Fibroblast of pulmonary artery (primary cell): ENCODE results near the gene GLYATL1.

Experiments
- DNase-seq: peaks from one replicate; pipeline ENCODE4 v3.0.0-alpha.2; 2010; ENCODE audit warnings: low read depth
- H3K4me3 ChIP-seq: replicated peaks from 2 replicates; pipeline ENCODE4 v1.5.1; 2011; ENCODE audit warnings: low read depth, mild to moderate bottlenecking, control low read depth, low read length, moderate library complexity
- TF ChIP-seq, protein P1 (sequence below): IDR thresholded peaks from 2 replicates; pipeline ENCODE4 v1.5.1; 2011; ENCODE audit warnings: mild to moderate bottlenecking, control low read depth, low read length, inconsistent platforms; ENCODE audit errors: missing control alignments

The GLYATL1 gene

DNA sequence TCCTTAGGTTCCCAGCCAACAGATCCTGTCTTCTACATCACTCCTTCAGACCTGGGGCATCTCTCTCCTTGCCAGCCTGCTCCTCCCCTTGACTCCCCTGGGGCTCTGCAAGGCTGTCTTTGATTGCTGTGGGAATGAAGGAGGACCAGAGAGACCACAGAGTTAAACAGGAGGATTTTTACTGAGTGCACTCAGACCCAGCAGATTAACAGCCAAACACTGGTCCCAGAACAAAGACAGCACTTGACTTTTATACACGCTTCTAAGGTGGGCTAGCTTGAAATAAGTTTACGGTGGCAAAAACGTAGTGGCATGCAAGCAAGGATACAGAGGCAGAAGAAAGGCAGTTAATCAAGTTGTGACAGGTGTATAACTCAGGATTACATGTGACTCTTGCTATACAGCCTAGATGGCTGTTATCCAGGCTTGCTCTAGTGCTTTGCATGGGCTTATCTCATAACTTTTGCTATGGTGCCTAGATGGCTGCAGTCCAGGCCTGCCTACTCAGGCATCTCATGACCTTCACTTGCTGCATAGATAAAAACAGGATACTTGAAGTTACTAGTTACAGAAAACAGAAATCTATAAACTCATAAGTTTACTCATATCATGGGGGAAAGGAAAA, 22.0 kb upstream of the GLYATL1 start:
- H3K4me3 ChIP-seq = no peak overlapping the region
- TF ChIP-seq, protein P1, sequence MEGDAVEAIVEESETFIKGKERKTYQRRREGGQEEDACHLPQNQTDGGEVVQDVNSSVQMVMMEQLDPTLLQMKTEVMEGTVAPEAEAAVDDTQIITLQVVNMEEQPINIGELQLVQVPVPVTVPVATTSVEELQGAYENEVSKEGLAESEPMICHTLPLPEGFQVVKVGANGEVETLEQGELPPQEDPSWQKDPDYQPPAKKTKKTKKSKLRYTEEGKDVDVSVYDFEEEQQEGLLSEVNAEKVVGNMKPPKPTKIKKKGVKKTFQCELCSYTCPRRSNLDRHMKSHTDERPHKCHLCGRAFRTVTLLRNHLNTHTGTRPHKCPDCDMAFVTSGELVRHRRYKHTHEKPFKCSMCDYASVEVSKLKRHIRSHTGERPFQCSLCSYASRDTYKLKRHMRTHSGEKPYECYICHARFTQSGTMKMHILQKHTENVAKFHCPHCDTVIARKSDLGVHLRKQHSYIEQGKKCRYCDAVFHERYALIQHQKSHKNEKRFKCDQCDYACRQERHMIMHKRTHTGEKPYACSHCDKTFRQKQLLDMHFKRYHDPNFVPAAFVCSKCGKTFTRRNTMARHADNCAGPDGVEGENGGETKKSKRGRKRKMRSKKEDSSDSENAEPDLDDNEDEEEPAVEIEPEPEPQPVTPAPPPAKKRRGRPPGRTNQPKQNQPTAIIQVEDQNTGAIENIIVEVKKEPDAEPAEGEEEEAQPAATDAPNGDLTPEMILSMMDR = no peak
- DNase-seq = no peak

DNA sequence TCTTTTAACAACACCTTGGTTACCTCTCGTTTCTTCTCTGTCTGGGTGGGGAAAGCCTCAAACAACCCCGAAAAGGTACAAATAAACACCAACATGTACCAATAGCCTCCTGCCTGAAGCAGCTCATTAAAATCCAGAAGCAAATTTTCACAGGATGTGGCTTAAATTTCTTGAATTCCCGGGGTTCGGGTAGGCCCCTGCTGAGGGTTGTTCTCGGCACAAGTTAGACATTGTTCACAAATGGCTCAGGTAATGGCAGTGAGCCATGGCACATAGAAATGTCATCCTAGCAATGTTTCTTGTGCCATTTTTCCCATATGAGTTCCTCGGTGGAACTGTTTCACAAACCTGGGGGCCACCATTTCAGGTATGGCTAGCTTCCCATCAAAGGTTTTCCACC, 19.7 kb upstream of the GLYATL1 start:
- no peak overlapping the region for H3K4me3 ChIP-seq
- TF ChIP-seq, protein P1 = no peak
- DNase-seq = no peak

DNA sequence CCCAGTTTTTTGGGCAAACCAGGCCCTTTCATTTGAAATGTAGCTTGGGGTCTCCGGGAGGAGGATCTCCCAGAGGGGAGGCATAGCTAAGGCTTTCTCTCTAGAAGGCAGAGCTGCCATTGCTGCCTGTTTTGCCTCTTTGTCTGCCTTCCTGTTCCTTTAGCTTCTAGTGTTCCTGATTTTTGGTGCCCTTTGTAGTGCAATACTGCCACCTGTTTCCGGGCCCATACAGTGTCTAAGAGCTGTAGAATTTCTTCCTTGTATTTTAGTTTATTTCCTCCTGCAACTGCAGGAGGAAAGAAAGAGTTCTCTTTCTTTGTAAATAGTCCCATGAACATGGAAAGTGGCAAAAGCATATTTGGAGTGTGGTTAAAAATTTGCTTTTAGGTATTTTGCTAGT, 19.3 kb upstream of the GLYATL1 start:
- DNase-seq = no peak
- H3K4me3 ChIP-seq = no peak overlapping the region
- TF ChIP-seq, protein P1 = no peak

GRCh38 chr11:58921778-58922390, 17.4 kb upstream of the GLYATL1 start:
- H3K4me3 ChIP-seq = no peak overlapping the region
- TF ChIP-seq, protein P1 = no peak
- DNase-seq = no peak

DNA sequence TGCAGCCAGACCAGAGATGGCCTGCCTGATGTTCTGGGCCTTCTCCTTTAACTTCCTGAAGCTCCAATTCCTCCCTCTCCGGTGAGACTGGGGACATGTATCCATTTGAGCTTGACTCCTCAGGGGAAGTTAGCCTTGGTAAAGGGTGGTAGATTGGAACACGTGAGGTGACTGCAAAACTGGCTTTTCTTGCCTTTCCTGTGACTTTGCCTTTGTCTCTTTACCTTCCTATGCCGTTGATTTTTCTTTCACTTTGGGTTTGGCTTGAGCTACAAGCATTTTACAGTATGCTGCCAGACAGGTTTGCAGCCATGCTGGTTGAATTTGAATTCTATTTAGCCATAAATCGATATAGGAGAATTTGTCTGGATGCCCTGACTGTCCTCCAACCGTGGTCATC, 16.8 kb upstream of the GLYATL1 start:
- no peak for DNase-seq
- no peak overlapping the region for H3K4me3 ChIP-seq
- TF ChIP-seq, protein P1 = no peak

DNA sequence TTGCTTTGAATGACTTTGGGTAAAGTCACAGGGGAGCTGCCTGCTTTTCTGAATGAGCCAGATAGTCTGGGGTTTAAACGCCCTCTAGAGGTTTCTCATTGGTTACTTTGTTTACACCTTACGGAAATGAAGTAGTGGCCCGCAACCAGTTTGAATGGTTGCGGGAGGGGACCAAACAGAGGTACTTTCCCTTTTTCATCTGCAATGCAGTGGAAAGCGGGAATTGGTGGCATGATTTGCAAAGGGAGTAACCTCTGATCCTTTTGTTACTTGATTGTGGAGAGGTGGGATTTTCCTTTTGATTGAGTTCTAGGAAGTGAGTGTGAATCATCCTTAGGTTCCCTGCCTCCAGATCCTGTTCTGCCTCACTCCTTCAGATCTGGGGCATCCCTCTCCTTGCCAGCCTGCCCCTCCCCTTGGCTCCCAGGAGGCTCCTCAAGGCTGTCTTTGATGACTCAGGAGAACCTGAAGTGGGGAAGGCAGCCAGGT, 15.9 kb upstream of the GLYATL1 start:
- TF ChIP-seq, protein P1 = peak; percentile 36
- H3K4me3 ChIP-seq = peak overlapping the region; percentile 21
- DNase-seq = peak; percentile 37

DNA sequence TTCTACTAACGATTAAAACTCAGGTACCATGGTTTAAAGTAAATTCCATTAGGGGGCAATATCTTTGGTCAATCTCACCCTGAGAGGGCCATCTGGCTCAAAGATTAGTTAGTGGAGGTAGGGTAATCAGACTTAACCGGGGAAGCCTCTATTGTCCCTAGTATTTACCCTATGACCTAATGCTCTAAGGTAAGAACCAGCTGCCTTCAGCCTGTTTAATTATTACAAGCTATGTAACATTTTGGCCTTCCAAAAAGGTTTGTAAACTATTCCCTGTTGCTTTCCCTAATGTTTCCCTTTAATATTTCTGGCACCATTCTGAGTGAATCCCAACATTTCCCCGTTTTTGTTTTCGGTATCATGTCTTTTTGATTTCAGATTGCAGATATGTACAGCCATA, 15.1 kb upstream of the GLYATL1 start:
- no peak for DNase-seq
- no peak overlapping the region for H3K4me3 ChIP-seq
- TF ChIP-seq, protein P1 = no peak
